Peyer's patch (tissue), 4 donors: ENCODE results near the gene PPARA.

Experiments used
- CTCF ChIP-seq, 6 experiments: fragments of 450-650 bp in 4 of 6; fragments of 200-600 bp in 2 of 6; sonication (generic) in 1 of 6; IDR thresholded peaks; one replicate each; pipeline ENCODE4 v1.5.1; 2017 to 2019; ENCODE audit warnings: antibody characterized with exemption in 6 of 6, mild to moderate bottlenecking in 3 of 6, moderate library complexity in 1 of 6
- POLR2A ChIP-seq, 2 donors: fragments of 450-650 bp; IDR thresholded peaks; one replicate each; pipeline ENCODE4 v1.5.1; 2017; ENCODE audit warnings: antibody characterized with exemption in 2 of 2, mild to moderate bottlenecking in 2 of 2, moderate library complexity in 2 of 2

- TF ChIP-seq CTCF (IDR thresholded peaks at IDR 0.05) (peak in 3 of 6 experiments; percentile 10 to 33 (median 29)), POLR2A (IDR thresholded peaks at IDR 0.05) (no peak)
These were observed 12.0 kb downstream of the PPARA start for GRCh38 chr22:46162285-46162684.
